GM21367 (cell line): ENCODE results near the gene CSNK1A1.
"Not testable (repeated sequence)": the region's sequence is repeated elsewhere in the genome, so short reads cannot be mapped to it uniquely, and the experiment has no call there.

Experiments used
- ATAC-seq: cut with Tn5 transposase; IDR thresholded peaks from one replicate; pipeline ENCODE4 v1.9.1; 2021; ENCODE audit not compliant: unreplicated experiment

The CSNK1A1 gene

GRCh38 chr5:149461907-149462306 is 89.3 kb downstream of the CSNK1A1 start:
- ATAC-seq = not testable (repeated sequence)

DNA sequence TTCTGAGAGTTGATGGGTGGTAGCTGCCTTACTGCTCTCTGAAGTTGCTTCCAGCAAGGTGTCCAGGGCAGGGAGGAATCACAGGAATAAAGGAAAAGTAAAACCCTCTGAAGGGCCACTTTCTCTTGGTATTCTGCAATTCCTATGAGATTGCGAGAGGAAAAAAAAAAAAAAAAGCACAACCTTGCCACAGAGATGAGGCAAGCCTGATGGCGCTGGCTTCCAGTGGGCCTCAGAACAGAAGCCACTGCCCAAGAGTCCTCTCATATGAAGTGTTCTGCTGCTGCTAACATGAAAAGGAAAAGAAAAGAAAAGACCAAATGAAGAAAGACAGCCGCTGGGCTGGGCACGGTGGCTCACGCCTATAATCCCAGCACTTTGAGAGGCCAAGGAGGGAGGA is 91.3 kb downstream of the CSNK1A1 start:
- no peak for ATAC-seq

DNA sequence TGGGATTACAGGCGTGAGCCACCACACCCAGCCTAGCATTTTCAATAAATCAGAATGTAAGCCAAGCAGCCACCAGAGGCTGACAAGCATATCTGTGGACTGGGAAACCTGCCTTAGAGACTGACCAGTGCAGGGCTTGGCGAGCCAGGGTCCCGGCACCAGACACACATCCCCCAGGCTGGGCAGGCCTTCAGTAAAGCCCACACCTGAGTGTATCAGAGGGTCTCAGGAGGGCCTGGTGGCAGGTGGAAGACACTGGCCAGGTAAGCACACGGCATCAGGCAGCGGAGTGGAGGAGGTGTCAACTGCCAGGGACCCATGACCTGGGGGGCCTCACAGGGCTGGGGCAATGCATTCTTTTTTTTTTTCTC is 93.9 kb downstream of the CSNK1A1 start:
- no peak for ATAC-seq

- ATAC-seq = no peak
These were observed 94.4 kb downstream of the CSNK1A1 start for GRCh38 chr5:149456597-149457392.

DNA sequence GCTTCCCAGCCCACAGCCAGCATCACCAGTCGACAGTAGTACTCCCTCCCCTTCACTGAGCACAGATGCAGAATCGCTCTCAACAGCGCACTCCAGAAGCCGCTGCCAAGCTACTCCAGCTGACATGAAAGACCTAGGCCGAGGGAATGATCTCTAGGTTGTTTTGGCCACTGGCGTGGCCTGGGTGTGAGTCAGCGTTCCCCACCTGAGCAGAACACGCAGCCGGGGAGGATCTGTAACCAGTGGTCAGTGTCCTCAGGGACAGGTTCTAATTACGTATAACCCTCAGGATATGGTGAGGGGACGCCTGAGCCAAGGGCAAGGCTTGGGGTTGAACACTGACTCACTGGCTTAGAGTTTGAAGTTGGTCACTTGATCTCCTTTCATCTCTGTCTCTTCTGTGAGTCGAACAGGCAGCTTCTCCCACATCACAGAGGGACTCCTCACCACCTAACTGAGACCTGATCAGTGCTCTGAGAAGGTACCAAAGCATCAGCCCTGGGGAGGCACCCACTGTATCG is 95.3 kb downstream of the CSNK1A1 start:
- no peak for ATAC-seq

GRCh38 chr5:149453618-149454415 is 97.4 kb downstream of the CSNK1A1 start:
- no peak for ATAC-seq

DNA sequence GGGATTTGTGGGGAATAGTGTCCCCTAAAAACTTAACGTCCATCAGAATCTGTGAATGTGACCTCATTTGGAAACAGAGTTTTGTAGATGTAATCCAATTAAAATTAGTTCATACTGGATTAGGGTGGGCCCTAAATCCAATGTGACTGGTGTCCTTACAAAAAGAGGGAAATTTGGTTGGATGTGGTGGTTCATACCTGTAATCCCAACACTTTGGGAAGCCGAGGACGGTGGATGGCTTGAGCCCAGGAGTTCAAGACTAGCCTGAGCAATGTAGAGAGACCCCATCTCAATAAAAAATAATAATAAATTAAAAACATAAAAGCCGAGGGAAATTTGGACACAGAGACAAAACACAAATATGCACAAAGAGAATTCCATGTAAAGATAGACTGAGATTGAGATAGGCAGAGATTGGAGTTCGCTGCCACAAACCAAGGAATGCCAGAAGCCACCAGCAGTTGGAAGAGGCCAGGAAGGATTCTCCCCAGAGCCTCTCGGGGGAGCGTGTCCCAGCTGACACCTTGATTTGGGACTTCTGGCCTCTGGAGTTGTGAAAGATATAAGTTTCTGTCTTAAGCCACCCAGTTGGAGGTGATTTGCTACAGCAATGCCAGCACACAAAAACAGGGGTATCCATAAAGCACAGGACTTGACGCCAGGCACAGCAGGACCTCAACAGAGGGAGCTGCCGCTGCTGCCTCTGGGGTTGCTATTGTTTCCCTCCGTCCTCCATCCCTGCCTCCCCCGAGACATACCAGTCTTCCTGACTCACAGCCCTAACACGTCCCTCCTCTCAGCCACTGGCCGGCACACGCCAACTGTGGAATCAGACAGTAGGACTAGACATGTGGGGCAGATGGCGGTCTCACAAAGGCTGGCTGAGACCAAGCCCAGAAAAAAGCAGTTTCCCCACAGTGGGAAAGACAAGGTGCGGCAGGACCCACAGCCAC is 98.3 kb downstream of the CSNK1A1 start:
- ATAC-seq = no peak

DNA sequence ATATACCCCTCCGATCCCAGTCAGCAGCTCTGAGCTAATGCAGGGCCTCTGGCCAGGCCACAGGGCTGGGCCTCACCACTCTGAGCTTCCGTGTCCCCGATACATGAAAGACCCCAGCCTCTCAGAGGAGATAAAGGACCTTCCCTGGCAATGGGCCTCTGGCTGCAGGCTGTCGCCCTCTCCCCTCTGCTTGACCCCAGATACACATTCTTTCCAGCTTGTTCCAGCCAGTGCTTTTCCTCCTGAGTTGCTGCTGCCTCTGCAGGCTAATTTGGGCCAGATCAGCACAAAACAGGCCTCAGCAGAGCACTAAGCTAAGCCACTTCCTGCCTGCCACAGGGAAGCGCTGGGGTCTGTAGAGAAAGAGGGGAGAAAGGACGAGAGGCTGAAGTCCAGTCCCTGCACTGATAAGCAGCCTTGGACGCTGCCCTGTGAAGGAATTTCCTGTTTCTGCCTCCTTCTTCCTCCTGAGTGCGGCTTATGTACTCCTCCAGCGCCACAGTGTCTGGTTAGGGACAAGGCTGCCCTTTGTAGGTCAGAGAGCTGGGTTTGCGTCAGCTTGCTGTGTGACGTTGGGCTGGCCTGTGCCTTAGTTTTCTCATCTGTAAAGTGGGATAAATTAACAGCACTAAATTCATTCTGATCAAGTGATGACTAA is 99.1 kb downstream of the CSNK1A1 start:
- ATAC-seq = no peak

- ATAC-seq = no peak
These were observed 101.0 kb downstream of the CSNK1A1 start for GRCh38 chr5:149450199-149450598.

- ATAC-seq = no peak
These were observed 102.2 kb downstream of the CSNK1A1 start for GRCh38 chr5:149448831-149449714.

DNA sequence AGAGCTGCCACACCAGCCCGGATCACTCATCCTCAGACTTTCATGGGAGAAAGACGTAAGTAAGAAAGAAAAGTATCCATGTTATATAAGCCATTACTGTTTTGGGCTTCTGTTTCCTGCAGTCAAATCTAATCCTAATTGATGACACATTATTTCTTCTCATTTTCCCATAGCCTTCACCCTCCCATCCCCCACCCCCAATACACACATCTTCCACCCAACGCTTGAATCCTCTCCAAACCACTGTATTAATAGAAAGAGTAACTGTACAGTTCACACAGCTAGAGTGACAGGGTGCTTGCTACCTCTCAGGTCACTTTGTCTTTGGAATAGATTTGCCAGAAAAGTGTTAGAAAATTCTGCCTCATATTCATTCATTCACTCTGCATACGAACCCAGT is 102.8 kb downstream of the CSNK1A1 start:
- ATAC-seq = no peak

DNA sequence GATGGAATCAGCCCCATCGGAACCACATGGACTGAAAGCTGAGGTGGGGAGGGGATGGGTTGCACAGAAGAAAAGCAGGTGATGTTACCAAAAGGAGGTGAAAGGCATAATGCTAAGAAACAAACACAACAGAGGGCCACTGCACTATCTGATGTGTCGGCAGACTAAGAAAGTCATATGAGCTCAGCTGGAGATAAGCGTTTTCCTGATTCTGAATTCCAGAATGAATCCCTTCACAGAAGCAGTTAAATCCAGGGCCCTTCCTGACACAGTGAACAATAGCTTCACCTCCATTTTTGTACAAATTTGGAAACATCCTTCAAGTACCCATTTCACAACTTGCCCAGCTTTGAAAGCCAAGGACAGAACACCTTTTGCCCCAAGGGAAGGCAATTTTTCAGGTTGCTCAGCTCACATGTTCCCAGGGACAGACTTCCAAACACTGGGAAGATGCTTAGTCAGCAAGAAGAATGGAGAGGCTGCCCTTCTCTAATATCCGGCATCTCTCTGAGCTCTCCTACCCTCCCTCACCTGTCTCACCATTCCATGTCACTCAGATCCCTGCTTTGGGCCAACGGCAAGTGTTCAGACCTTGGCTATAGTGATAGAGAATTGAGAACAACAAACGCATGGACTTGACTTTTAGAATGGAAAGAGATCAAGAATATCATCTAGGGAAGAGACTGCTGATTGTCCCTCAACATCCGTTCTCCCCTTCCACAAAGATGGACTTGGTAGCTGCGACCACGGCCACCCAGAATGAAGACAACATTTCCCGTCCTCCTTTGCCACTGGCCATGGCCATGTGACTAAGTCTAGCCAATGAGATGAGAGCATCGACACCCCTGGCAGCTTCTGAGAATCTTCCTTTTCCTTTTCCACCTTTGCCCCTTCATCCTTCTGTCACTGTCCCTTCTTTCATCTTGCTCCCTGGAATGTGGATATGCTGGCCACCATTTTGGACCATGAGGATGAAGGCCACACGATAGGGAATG is 103.6 kb downstream of the CSNK1A1 start:
- no peak for ATAC-seq

DNA sequence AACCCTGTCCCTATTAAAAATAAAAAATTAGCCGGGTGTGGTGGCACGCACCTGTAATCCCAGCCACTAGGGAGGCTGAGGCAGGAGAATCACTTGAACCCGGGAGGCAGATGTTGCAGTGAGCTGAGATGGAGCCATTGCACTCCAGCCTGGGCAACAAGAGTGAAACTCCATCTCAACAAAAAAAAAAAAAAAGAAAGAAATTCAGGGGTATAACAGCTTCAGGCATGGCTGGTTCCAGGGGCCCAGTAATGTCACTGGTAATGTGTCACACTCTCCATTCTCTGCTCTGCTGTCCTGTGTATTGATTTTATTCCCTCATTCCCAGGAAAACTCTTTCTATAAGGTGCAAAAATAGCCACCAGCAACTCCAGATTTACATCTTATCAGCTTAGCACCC is 104.4 kb downstream of the CSNK1A1 start:
- not testable (repeated sequence) for ATAC-seq

DNA sequence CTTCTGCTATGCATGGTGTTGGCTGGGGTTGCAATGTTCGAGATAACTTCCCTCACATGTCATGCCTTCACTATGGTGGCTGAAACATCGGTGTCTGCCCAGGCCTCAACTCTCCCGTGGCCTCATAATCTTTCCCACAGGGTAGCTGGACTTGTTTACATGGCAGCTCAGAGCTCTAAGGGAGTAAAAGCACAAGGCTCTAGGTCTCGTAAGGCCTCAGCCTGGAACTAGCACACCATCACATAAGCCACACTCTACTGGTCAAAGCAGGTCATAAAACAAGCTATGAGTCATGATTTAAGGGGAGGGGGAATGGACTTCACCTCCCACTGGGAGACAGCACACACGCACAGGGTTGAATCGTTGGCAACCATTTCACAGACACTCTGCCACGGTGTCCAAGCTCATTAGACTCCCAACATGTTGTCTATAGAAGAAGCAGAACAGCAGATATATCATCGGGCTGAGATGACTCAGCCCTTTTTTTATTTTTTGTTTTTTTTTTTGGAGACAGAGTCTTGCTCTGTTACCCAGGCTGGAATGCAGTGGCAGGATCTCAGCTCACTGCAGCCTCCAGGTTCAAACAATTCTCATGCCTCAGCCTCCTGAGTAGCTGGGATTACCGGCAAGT is 105.4 kb downstream of the CSNK1A1 start:
- ATAC-seq = no peak

DNA sequence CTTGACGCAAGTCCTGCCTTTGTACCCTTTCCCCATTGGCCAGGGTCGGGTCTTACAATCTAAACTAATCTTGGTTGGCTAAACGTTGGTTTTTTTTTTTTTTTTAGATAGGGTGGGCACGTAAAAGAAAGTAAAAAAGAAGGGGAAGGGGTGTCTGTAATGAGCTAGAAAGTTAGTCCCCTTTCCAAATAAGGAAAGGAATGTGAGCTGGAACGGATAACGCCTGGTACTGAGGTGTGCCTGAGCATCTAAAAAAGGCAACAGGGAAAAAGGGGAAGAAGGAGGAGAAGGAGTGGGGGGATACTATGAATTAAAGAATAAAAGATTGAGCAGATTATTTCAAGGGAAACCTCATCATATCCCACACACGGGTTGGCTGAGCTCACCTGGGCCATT is 105.9 kb downstream of the CSNK1A1 start:
- no peak for ATAC-seq

DNA sequence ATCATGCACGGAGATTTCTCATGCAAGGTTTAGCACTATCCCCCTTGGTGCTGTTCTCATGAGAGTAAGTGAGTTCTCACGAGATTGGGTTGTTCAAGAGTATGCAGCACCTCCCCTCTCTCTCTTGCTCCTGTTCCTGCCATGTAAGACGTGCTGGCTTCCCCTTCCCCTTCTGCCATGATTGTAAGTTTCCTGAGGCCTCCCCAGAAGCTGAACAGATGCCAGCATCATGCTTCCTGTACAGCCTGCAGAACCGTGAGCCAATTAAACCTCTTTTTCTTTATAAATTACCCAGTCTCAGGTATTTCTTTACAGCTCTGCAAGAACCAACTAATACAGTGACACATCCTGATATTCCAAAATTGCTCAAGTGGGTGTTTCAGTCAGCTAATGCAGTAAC is 106.8 kb downstream of the CSNK1A1 start:
- not testable (repeated sequence) for ATAC-seq

GRCh38 chr5:149443210-149443609 is 108.0 kb downstream of the CSNK1A1 start:
- ATAC-seq = no peak
